Endodermal cell (in vitro differentiated cells): ENCODE measurements around the gene NCAPH2. TPM values are rescaled to one million over a fixed set of nuclear protein-coding genes. Genes with fewer than 3 reads are reported as not detected.

Source experiments
- DNase-seq: peaks from one replicate; pipeline ENCODE4 v3.0.0-alpha.2; 2017
- H3K27ac ChIP-seq: 2 replicates; pipeline ENCODE4 v1.5.1; 2013; ENCODE audit warnings: mild to moderate bottlenecking, low read depth, low read length, moderate library complexity
- H3K27me3 ChIP-seq: 2 replicates; pipeline ENCODE4 v1.6.1; 2013; ENCODE audit warnings: mild to moderate bottlenecking, low read length, moderate library complexity; ENCODE audit not compliant: insufficient read depth, control insufficient read depth, poor library complexity, severe bottlenecking
- H3K36me3 ChIP-seq: 2 replicates; pipeline ENCODE4 v1.7.0; 2013; ENCODE audit warnings: mild to moderate bottlenecking, low read length, moderate library complexity; ENCODE audit not compliant: control insufficient read depth, insufficient read depth
- H3K4me1 ChIP-seq: one replicate; pipeline ENCODE4 v1.7.0; 2013; ENCODE audit warnings: low read length; ENCODE audit not compliant: control insufficient read depth, insufficient read depth
- H3K4me3 ChIP-seq: 2 replicates; pipeline ENCODE4 v1.5.1; 2013; ENCODE audit warnings: mild to moderate bottlenecking, low read length, moderate library complexity
- H3K9ac ChIP-seq: 2 replicates; pipeline ENCODE4 v1.6.1; 2013; ENCODE audit warnings: mild to moderate bottlenecking, low read length, moderate library complexity; ENCODE audit not compliant: poor library complexity, severe bottlenecking; ENCODE audit errors: extremely low read depth
- H3K9me3 ChIP-seq: 2 replicates; pipeline ENCODE4 v1.6.1; 2013; ENCODE audit warnings: mild to moderate bottlenecking, low read length, moderate library complexity; ENCODE audit not compliant: control insufficient read depth
- H3K27ac Mint-ChIP-seq: 2 replicates; pipeline ENCODE4 v1.8.0; 2020; ENCODE audit warnings: mixed read lengths
- H3K27me3 Mint-ChIP-seq: 2 replicates; pipeline ENCODE4 v1.8.0; 2021; ENCODE audit warnings: mild to moderate bottlenecking, mixed read lengths; ENCODE audit not compliant: insufficient read depth
- H3K36me3 Mint-ChIP-seq: 2 replicates; pipeline ENCODE4 v1.8.0; 2020; ENCODE audit warnings: low read depth, mixed read lengths
- H3K4me1 Mint-ChIP-seq: 2 replicates; pipeline ENCODE4 v1.8.0; 2020; ENCODE audit warnings: mixed read lengths
- H3K4me3 Mint-ChIP-seq: 2 replicates; pipeline ENCODE4 v1.8.0; 2020; ENCODE audit warnings: mild to moderate bottlenecking, moderate library complexity, mixed read lengths
- H3K9me3 Mint-ChIP-seq: 2 replicates; pipeline ENCODE4 v1.8.0; 2020; ENCODE audit warnings: mild to moderate bottlenecking, mixed read lengths
- CTCF ChIP-seq: fragments of 200-600 bp; sonication (generic); conservative IDR thresholded peaks from 2 replicates; pipeline ENCODE4 v1.5.0; 2021; ENCODE audit warnings: antibody characterized with exemption, mild to moderate bottlenecking
- WGBS, 2 experiments: methylation state at CpG; one replicate each; pipeline versions ENCODE4 v1.1.5 to v1.1.7; 2013; ENCODE audit warnings: missing lambda C conversion rate in 2 of 2, mixed read lengths in 1 of 2; ENCODE audit not compliant: insufficient coverage in 1 of 2, insufficient read length in 1 of 2; 5-methylcytosine and 5-hydroxymethylcytosine counted together
- total RNA-seq, 2 donors: library from RNA; stranded (reverse); fragmentation: NEBNext Ultra II Directional in 1 of 2; extraction: Animal tissue kit (Norgen Biotek cat#: 25700) in 1 of 2; gene quantifications; 2 replicates in 1 of 2; 3 replicates in 1 of 2; pipeline ENCODE4 v1.2.1, GENCODE V29; 2021

Gene NCAPH2
- total RNA-seq, 2 donors from 2014 or later = 63.3 to 73.1 TPM

- no peaks in the 10 kb centered on the region for H3K9me3 Mint-ChIP-seq
- peaks cover 44% of the 10 kb centered on the region for H3K36me3 ChIP-seq
These were observed 44.7 kb upstream of the NCAPH2 start for GRCh38 chr22:50463188-50463900.

GRCh38 chr22:50464451-50464850, 43.6 kb upstream of the NCAPH2 start:
- no peaks in the 10 kb centered on the region for H3K9me3 ChIP-seq
- no peak for TF ChIP-seq CTCF
- H3K4me3 ChIP-seq = no peak overlapping the region
- no peak overlapping the region for H3K27ac ChIP-seq
- no peaks in the 10 kb centered on the region for H3K27me3 Mint-ChIP-seq
- no peak overlapping the region for H3K9ac ChIP-seq
- no peak for DNase-seq
- H3K36me3 ChIP-seq = peaks cover 47% of the 10 kb centered on the region
- H3K27me3 ChIP-seq = no peaks in the 10 kb centered on the region
- H3K27ac Mint-ChIP-seq = no peak overlapping the region
- H3K4me1 ChIP-seq = no peaks in the 10 kb centered on the region
- WGBS, 2 experiments = 91 to 95% methylated on average over 13 to 24 of the region's 24 CpGs
- no peak overlapping the region for H3K4me3 Mint-ChIP-seq
- no peaks in the 10 kb centered on the region for H3K4me1 Mint-ChIP-seq
- H3K9me3 Mint-ChIP-seq = no peaks in the 10 kb centered on the region
- peaks cover 42% of the 10 kb centered on the region for H3K36me3 Mint-ChIP-seq

More at GRCh38 chr22:50463188-50463900, 44.7 kb upstream of the NCAPH2 start:
- WGBS, 2 experiments = 95 to 96% methylated on average over 22 to 28 of the region's 28 CpGs
- Histone ChIP-seq H3K9me3 (no peaks in the 10 kb centered on the region), H3K27me3 (no peaks in the 10 kb centered on the region), H3K9ac (no peak overlapping the region), H3K4me3 (no peak overlapping the region), H3K4me1 (no peaks in the 10 kb centered on the region), H3K27ac (no peak overlapping the region)
- H3K4me1 Mint-ChIP-seq = no peaks in the 10 kb centered on the region
- H3K27ac Mint-ChIP-seq = no peak overlapping the region
- no peak for DNase-seq
- H3K36me3 Mint-ChIP-seq = peaks cover 48% of the 10 kb centered on the region
- TF ChIP-seq CTCF = no peak
- no peaks in the 10 kb centered on the region for H3K27me3 Mint-ChIP-seq
- no peak overlapping the region for H3K4me3 Mint-ChIP-seq

GRCh38 chr22:50465066-50465930, 42.7 kb upstream of the NCAPH2 start:
- peaks cover 40% of the 10 kb centered on the region for H3K36me3 Mint-ChIP-seq
- no peak overlapping the region for H3K4me3 Mint-ChIP-seq
- peaks cover 41% of the 10 kb centered on the region for H3K36me3 ChIP-seq
- H3K4me3 ChIP-seq = no peak overlapping the region
- no peak overlapping the region for H3K27ac ChIP-seq
- no peak for TF ChIP-seq CTCF
- peaks cover 2% of the 10 kb centered on the region for H3K4me1 ChIP-seq
- H3K27ac Mint-ChIP-seq = no peak overlapping the region
- 94 to 95% methylated on average over 12 to 30 of the region's 30 CpGs for whole genome bisulfite sequencing, 2 experiments
- no peak for DNase-seq
- no peaks in the 10 kb centered on the region for H3K27me3 ChIP-seq
- no peak overlapping the region for H3K9ac ChIP-seq
- H3K9me3 ChIP-seq = no peaks in the 10 kb centered on the region
- peaks cover 3% of the 10 kb centered on the region for H3K4me1 Mint-ChIP-seq
- no peaks in the 10 kb centered on the region for H3K27me3 Mint-ChIP-seq
- H3K9me3 Mint-ChIP-seq = no peaks in the 10 kb centered on the region
